HG03196 (cell line): Measurements from ENCODE around the gene FLNB.

Experiments used
- ATAC-seq: cut with Tn5 transposase; IDR thresholded peaks from one replicate; pipeline ENCODE4 v1.9.1; 2021; ENCODE audit not compliant: unreplicated experiment

Gene FLNB

GRCh38 chr3:58177747-58178527, 169.7 kb downstream of the FLNB start:
- peak; percentile 78 for ATAC-seq

GRCh38 chr3:58178528-58179234, 170.5 kb downstream of the FLNB start:
- no peak for ATAC-seq

GRCh38 chr3:58179235-58180098, 171.2 kb downstream of the FLNB start:
- no peak for ATAC-seq

- no peak for ATAC-seq
These were observed 172.1 kb downstream of the FLNB start for GRCh38 chr3:58180099-58180880.

- no peak for ATAC-seq
These were observed 172.8 kb downstream of the FLNB start for GRCh38 chr3:58180940-58181587.

- no peak for ATAC-seq
These were observed 175.0 kb downstream of the FLNB start for GRCh38 chr3:58183221-58183620.

- no peak for ATAC-seq
These were observed 175.7 kb downstream of the FLNB start for GRCh38 chr3:58183891-58184290.

- no peak for ATAC-seq
These were observed 176.2 kb downstream of the FLNB start for GRCh38 chr3:58184309-58184981.

- ATAC-seq: no peak
These were observed 176.7 kb downstream of the FLNB start for GRCh38 chr3:58184982-58185360.

- ATAC-seq: no peak
These were observed 179.9 kb downstream of the FLNB start for GRCh38 chr3:58188173-58188564.

GRCh38 chr3:58188921-58189451, 180.8 kb downstream of the FLNB start:
- ATAC-seq: no peak

- no peak for ATAC-seq
These were observed 181.5 kb downstream of the FLNB start for GRCh38 chr3:58189691-58190090.

- ATAC-seq: no peak
These were observed 182.1 kb downstream of the FLNB start for GRCh38 chr3:58190291-58190690.

GRCh38 chr3:58190882-58191281, 182.7 kb downstream of the FLNB start:
- no peak for ATAC-seq

- no peak for ATAC-seq
These were observed 183.3 kb downstream of the FLNB start for GRCh38 chr3:58191361-58191991.

- no peak for ATAC-seq
These were observed 183.8 kb downstream of the FLNB start for GRCh38 chr3:58192069-58192468.

- ATAC-seq: no peak
These were observed 185.6 kb downstream of the FLNB start for GRCh38 chr3:58193682-58194407.

GRCh38 chr3:58197588-58197987, 189.4 kb downstream of the FLNB start:
- no peak for ATAC-seq
